ENCODE measurements around the gene GPR39.

The GPR39 gene

GRCh38 chr2:132404056-132404455 is 12.5 kb upstream of the GPR39 start:
- no peak overlapping the region for H2BK12ac ChIP-seq (ENCODE audit: low read length)
- no peak overlapping the region for H3K18ac ChIP-seq (ENCODE audit: low read length)
- no peak overlapping the region for H4K8ac ChIP-seq (ENCODE audit: low read depth, low read length)
- no peak overlapping the region for H2BK120ac ChIP-seq (ENCODE audit: insufficient read depth, low read length, poor library complexity)
- no peak overlapping the region for H4K12ac ChIP-seq (ENCODE audit: low read depth, low read length)
- no peak overlapping the region for H3K4me3 ChIP-seq (ENCODE audit: low read depth, low read length)
- H3K4me2 ChIP-seq (ENCODE audit: low read length): no peak overlapping the region
- H3K9ac ChIP-seq (ENCODE audit: low read length): no peak overlapping the region
- no CpG with 5 or more reads among the region's 8 CpGs for whole genome bisulfite sequencing (ENCODE audit: extremely low coverage, insufficient coverage, insufficient read length)
- H3K23ac ChIP-seq (ENCODE audit: low read length): no peak overlapping the region
- H3K14ac ChIP-seq (ENCODE audit: low read length): no peak overlapping the region
- H3K4me1 ChIP-seq (ENCODE audit: control insufficient read depth in 1 of 2, insufficient read depth in 2 of 2, low read length in 2 of 2): peaks cover 0 to 8% of the 10 kb centered on the region in 2 experiments
- no peak overlapping the region for H2BK5ac ChIP-seq (ENCODE audit: low read depth, low read length, poor library complexity)
- H3K4ac ChIP-seq (ENCODE audit: low read depth, low read length): no peak overlapping the region
- no peaks in the 10 kb centered on the region for H3K27me3 ChIP-seq (ENCODE audit: insufficient read depth, low read length)
- H2AK5ac ChIP-seq (ENCODE audit: low read length): no peak overlapping the region
- DNase-seq: no peak
- no peaks in the 10 kb centered on the region for H3K36me3 ChIP-seq (ENCODE audit: control insufficient read depth in 1 of 2, insufficient read depth in 2 of 2, low read length in 2 of 2)
- no peaks in the 10 kb centered on the region for H3K79me2 ChIP-seq (ENCODE audit: control insufficient read depth, insufficient read depth, low read length, poor library complexity)
- no peaks in the 10 kb centered on the region for H3K79me1 ChIP-seq (ENCODE audit: low read length)
- H2AFZ ChIP-seq (ENCODE audit: insufficient read depth, low read length, poor library complexity): no peak overlapping the region
- no peak overlapping the region for H3K27ac ChIP-seq (ENCODE audit: low read depth, low read length)
- H3K9me3 ChIP-seq (ENCODE audit: insufficient read depth, low read depth, low read length): peaks cover 1% of the 10 kb centered on the region
- no peak overlapping the region for H4K91ac ChIP-seq (ENCODE audit: low read depth, low read length)

- Histone ChIP-seq H3K79me1 (ENCODE audit: low read length) (no peaks in the 10 kb centered on the region), H3K79me2 (ENCODE audit: control insufficient read depth, insufficient read depth, low read length, poor library complexity) (no peaks in the 10 kb centered on the region), H3K27me3 (ENCODE audit: insufficient read depth, low read length) (no peaks in the 10 kb centered on the region), H3K36me3 (ENCODE audit: control insufficient read depth in 1 of 2, insufficient read depth in 2 of 2, low read length in 2 of 2) (no peaks in the 10 kb centered on the region), H2AK5ac (ENCODE audit: low read length) (no peak overlapping the region), H3K9me3 (ENCODE audit: insufficient read depth, low read depth, low read length) (peaks cover 1% of the 10 kb centered on the region), H2BK5ac (ENCODE audit: low read depth, low read length, poor library complexity) (no peak overlapping the region), H3K9ac (ENCODE audit: low read length) (no peak overlapping the region), H3K4ac (ENCODE audit: low read depth, low read length) (no peak overlapping the region), H3K27ac (ENCODE audit: low read depth, low read length) (no peak overlapping the region), H4K91ac (ENCODE audit: low read depth, low read length) (no peak overlapping the region), H2BK12ac (ENCODE audit: low read length) (no peak overlapping the region), H3K14ac (ENCODE audit: low read length) (no peak overlapping the region), H3K4me2 (ENCODE audit: low read length) (no peak overlapping the region), H3K18ac (ENCODE audit: low read length) (no peak overlapping the region), H3K23ac (ENCODE audit: low read length) (no peak overlapping the region), H4K8ac (ENCODE audit: low read depth, low read length) (no peak overlapping the region), H3K4me3 (ENCODE audit: low read depth, low read length) (no peak overlapping the region), H2AFZ (ENCODE audit: insufficient read depth, low read length, poor library complexity) (no peak overlapping the region), H2BK120ac (ENCODE audit: insufficient read depth, low read length, poor library complexity) (no peak overlapping the region), H4K12ac (ENCODE audit: low read depth, low read length) (no peak overlapping the region), H3K4me1 (ENCODE audit: control insufficient read depth in 1 of 2, insufficient read depth in 2 of 2, low read length in 2 of 2) (peaks cover 0 to 8% of the 10 kb centered on the region in 2 experiments)
- no peak for DNase-seq
- no CpG with 5 or more reads among the region's 2 CpGs for WGBS (ENCODE audit: extremely low coverage, insufficient coverage, insufficient read length)
Observed at GRCh38 chr2:132407784-132408183, 8.8 kb upstream of the GPR39 start.

GRCh38 chr2:132412021-132412420 is 4.6 kb upstream of the GPR39 start:
- WGBS (ENCODE audit: extremely low coverage, insufficient coverage, insufficient read length): no CpG with 5 or more reads among the region's 1 CpG
- Histone ChIP-seq H3K9ac (ENCODE audit: low read length) (no peak overlapping the region), H3K4ac (ENCODE audit: low read depth, low read length) (no peak overlapping the region), H3K18ac (ENCODE audit: low read length) (no peak overlapping the region), H3K14ac (ENCODE audit: low read length) (no peak overlapping the region), H2AK5ac (ENCODE audit: low read length) (no peak overlapping the region), H3K27ac (ENCODE audit: low read depth, low read length) (no peak overlapping the region), H3K4me2 (ENCODE audit: low read length) (no peak overlapping the region), H3K9me3 (ENCODE audit: insufficient read depth, low read depth, low read length) (no peaks in the 10 kb centered on the region), H4K8ac (ENCODE audit: low read depth, low read length) (no peak overlapping the region), H3K79me2 (ENCODE audit: control insufficient read depth, insufficient read depth, low read length, poor library complexity) (no peaks in the 10 kb centered on the region), H3K27me3 (ENCODE audit: insufficient read depth, low read length) (no peaks in the 10 kb centered on the region), H2BK120ac (ENCODE audit: insufficient read depth, low read length, poor library complexity) (no peak overlapping the region), H2AFZ (ENCODE audit: insufficient read depth, low read length, poor library complexity) (no peak overlapping the region), H3K79me1 (ENCODE audit: low read length) (peaks cover 7% of the 10 kb centered on the region), H4K91ac (ENCODE audit: low read depth, low read length) (no peak overlapping the region), H2BK12ac (ENCODE audit: low read length) (no peak overlapping the region), H3K36me3 (ENCODE audit: control insufficient read depth in 1 of 2, insufficient read depth in 2 of 2, low read length in 2 of 2) (no peaks in the 10 kb centered on the region), H3K23ac (ENCODE audit: low read length) (no peak overlapping the region), H2BK5ac (ENCODE audit: low read depth, low read length, poor library complexity) (no peak overlapping the region), H3K4me1 (ENCODE audit: control insufficient read depth in 1 of 2, insufficient read depth in 2 of 2, low read length in 2 of 2) (peaks cover 11 to 15% of the 10 kb centered on the region in 2 experiments), H3K4me3 (ENCODE audit: low read depth, low read length) (no peak overlapping the region), H4K12ac (ENCODE audit: low read depth, low read length) (no peak overlapping the region)
- no peak for DNase-seq

- Histone ChIP-seq H3K9ac (ENCODE audit: low read length) (no peak overlapping the region), H4K91ac (ENCODE audit: low read depth, low read length) (no peak overlapping the region), H3K9me3 (ENCODE audit: insufficient read depth, low read depth, low read length) (peaks cover 2% of the 10 kb centered on the region), H4K12ac (ENCODE audit: low read depth, low read length) (no peak overlapping the region), H3K27me3 (ENCODE audit: insufficient read depth, low read length) (no peaks in the 10 kb centered on the region), H3K79me1 (ENCODE audit: low read length) (peaks cover 11% of the 10 kb centered on the region), H3K18ac (ENCODE audit: low read length) (no peak overlapping the region), H3K4me2 (ENCODE audit: low read length) (no peak overlapping the region), H4K8ac (ENCODE audit: low read depth, low read length) (no peak overlapping the region), H3K4me1 (ENCODE audit: control insufficient read depth in 1 of 2, insufficient read depth in 2 of 2, low read length in 2 of 2) (peaks cover 13% of the 10 kb centered on the region in 2 experiments), H3K79me2 (ENCODE audit: control insufficient read depth, insufficient read depth, low read length, poor library complexity) (no peaks in the 10 kb centered on the region), H3K27ac (ENCODE audit: low read depth, low read length) (no peak overlapping the region), H3K23ac (ENCODE audit: low read length) (no peak overlapping the region), H3K14ac (ENCODE audit: low read length) (no peak overlapping the region), H3K4me3 (ENCODE audit: low read depth, low read length) (no peak overlapping the region), H3K4ac (ENCODE audit: low read depth, low read length) (no peak overlapping the region), H2BK120ac (ENCODE audit: insufficient read depth, low read length, poor library complexity) (no peak overlapping the region), H2BK12ac (ENCODE audit: low read length) (no peak overlapping the region), H2AK5ac (ENCODE audit: low read length) (no peak overlapping the region), H3K36me3 (ENCODE audit: control insufficient read depth in 1 of 2, insufficient read depth in 2 of 2, low read length in 2 of 2) (peaks cover 0 to 2% of the 10 kb centered on the region in 2 experiments), H2BK5ac (ENCODE audit: low read depth, low read length, poor library complexity) (no peak overlapping the region), H2AFZ (ENCODE audit: insufficient read depth, low read length, poor library complexity) (no peak overlapping the region)
- DNase-seq: no peak
- no CpG with 5 or more reads among the region's 6 CpGs for WGBS (ENCODE audit: extremely low coverage, insufficient coverage, insufficient read length)
Observed at GRCh38 chr2:132414081-132414480, 2.5 kb upstream of the GPR39 start.

Measured in trophoblast cell (in vitro differentiated cells and primary cell).